Activated naive CD4-positive, alpha-beta T cell treated with anti-CD3 and anti-CD28 coated beads, Interleukin-2, amount 50 U/mL, for 16 hours (primary cell): Measurements from ENCODE around the gene PTH.

Experiments used
- DNase-seq: peaks from one replicate; pipeline ENCODE4 v3.0.0-alpha.2; 2020

PTH gene

GRCh38 chr11:13495929-13496328, at the start of gene PTH:
TSS of gene PTH (minus strand) at chr11:13495997. CDS start at chr11:13492855, 3,142 bp downstream.
- no peak for DNase-seq

DNA sequence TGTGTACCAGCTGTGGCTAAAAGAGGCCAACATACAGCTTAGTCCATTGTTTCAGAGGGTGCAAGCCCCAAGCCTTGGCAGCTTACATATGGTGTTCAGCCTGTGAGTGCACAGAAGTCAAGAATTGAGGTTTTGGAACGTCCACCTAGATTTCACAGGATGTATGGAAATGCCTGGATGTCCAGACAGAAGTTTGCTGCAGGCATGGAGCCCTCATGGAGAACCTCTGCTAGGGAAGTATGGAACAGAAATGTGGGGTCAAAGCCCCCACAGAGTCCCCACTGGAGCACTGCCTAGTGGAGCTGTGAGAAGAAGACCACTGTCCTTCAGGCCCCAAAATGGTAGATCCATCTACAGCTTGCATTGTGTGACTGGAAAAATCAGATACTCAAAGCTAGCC, 42.2 kb upstream of the PTH start:
- no peak for DNase-seq

DNA sequence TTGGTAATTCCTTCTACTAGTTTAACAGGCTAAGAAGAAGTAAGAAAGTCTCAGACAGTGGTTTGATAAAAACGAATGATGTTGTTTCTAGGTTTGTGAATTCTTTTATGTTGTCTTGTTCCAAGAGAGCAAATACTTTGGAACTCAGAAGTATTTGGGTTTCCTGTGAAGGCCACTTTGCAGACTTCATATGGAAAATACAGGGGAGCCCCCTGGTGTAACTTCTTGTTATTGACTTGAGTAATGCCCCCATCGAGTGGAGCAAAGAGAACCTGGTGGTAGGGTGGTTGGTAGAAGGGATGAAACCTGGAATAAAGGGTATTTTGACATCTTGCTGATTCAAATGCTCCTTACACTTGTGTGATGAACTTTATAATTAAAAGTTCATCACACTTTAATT, 40.0 kb upstream of the PTH start:
- no peak for DNase-seq

DNA sequence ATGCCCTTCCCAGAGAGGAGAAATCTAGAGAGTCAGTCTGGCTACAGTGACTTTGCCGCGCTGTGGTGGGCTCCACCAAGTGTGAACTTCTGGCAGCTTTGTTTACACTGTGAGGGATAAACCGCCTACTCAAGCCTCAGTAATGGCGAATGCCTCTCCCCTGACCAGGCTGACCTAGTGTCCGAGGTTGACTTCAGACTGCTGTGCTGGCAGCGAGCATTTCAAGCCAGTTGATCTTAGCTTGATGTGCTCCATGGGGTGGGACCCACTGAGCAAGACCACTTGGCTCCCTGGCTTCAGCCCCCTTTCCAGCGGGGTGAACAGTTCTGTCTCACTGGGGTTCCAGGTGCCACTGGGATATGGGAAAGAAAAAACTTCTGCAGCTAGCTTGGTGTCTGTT, 38.6 kb upstream of the PTH start:
- no peak for DNase-seq

- DNase-seq = no peak
These were observed 29.5 kb upstream of the PTH start for GRCh38 chr11:13525257-13525656.

DNA sequence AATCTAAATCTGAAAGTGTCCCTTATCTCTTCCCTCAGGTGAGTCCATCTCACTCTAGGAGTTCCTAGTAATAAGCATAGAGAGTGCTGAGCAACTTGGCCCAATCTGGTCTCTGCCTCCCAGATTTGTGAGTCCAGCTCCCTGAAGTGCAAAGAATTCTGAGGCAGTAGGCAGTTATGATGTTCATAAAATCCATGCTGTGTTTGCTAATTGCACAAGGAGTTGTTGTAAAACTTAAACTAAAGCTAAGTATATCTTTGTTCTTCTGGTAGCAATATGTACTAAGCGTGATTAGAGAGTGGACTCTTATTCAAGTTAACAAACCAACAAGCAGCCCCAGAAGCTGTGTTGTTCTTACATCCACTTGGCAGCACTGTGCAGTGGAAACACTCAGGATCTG, 7.6 kb upstream of the PTH start:
- no peak for DNase-seq

DNA sequence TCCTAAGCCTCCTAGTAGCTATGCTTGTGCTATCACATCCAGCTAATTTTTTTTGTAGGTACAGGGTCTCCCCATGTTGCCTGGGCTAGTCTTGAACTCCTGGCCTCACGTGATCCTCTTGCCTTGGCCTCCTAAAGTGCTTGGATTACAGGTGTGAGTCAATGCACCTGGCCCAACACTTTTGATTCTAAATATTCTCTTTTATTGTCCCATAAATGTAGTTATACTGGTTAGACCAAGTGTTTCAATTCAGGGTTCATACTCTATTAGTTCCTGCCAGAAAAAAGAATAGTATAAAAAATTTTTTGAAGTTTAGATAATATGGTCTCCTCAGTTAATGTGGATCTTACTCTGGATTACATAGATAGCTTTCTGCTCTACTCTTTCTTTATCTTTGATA, 6.7 kb upstream of the PTH start:
- no peak for DNase-seq

DNA sequence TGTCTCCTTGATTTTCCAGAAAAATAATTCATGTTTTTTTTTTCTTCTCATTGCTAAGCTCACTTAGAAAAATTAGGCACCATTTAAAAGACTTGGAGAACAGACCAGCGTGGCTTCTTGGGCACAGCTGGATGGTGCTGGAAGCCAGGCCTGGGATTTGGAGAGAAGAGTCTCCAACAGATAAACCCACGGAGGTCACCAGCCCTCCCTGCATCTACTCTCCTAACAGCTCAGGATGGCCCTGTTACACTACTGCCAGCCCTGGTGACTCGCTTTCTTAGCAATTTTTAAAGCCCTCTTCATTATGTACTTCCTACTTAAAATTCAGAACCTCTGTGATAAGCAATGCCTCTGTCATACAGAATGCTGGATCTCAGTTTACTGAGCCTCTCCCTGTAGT, 1.7 kb downstream of the PTH start:
- no peak for DNase-seq

GRCh38 chr11:13487661-13488030, 8.2 kb downstream of the PTH start:
- no peak for DNase-seq

GRCh38 chr11:13486926-13487660, 8.7 kb downstream of the PTH start:
- peak; percentile 61 for DNase-seq

- no peak for DNase-seq
These were observed 15.6 kb downstream of the PTH start for GRCh38 chr11:13480198-13480597.

- no peak for DNase-seq
These were observed 16.1 kb downstream of the PTH start for GRCh38 chr11:13479688-13480087.

DNA sequence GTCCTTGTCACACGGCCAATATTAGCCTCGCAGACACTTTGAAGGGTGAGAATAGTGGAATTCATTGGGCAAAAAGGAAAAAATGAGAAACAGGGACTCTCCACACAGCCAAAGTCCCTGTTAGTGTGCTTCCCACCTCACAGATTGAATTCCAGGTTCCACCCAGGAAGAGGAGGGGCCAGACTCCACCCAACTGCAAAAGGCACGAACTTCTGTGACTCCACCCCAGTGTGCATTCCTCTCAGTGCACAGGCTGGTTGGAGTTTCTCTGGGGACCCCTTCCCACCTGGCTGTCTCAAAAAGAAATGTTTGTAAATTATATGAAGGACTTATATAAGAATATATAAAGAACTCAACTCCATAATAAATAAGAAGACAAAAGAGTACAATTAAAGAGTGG, 20.7 kb downstream of the PTH start:
- DNase-seq = no peak

DNA sequence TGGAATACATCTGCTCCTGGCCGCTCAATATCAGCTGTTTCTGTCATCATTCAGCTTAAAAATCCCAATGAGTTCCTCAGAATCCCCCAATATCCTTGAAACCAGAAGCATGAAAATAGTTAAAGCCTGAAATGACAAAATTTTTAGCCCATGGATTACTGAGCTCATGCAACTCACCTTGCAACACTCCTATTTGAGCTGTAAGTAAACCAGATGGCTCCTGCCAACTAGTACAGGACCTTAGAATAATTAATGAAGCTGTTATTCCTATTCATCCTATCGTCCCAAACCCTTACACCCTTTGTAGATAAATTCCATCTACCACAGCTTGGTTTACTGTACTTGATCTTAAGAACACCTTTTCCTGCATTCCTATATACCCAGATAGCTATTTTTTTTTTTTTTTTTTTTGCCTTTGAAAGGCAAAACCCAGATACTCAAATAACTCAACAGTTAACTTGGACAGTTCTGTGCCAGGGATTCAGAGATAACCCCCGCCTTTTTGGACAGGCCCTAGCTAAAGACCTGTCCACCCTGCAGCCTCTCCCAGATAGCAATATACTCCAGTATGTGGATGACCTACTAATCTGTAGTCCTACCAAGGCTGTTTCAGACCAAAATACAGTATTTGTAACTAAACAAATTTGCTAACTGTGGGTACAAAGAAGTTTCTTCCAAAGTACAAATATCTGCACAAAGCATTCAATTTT, 22.6 kb downstream of the PTH start:
- DNase-seq = no peak

DNA sequence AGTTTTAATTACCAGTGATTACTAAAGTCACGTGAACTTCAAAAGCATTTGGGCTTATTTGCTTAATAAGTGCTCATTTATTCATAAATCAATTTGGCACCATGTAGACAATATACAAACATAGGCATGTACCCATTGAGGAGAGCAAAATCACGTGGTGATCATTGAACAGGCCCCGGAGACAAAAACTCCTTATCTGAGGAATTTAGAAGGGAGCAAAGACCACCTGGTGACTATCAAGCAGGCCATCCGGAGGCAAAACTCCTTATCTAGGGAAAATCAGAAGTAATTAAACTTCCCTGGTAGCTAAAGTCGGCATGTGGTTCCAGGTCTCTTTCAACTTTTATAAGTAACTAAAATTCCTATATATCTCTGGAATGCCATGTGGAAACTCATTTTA, 27.0 kb downstream of the PTH start:
- DNase-seq = no peak

- no peak for DNase-seq
These were observed 29.9 kb downstream of the PTH start for GRCh38 chr11:13465909-13466371.

DNA sequence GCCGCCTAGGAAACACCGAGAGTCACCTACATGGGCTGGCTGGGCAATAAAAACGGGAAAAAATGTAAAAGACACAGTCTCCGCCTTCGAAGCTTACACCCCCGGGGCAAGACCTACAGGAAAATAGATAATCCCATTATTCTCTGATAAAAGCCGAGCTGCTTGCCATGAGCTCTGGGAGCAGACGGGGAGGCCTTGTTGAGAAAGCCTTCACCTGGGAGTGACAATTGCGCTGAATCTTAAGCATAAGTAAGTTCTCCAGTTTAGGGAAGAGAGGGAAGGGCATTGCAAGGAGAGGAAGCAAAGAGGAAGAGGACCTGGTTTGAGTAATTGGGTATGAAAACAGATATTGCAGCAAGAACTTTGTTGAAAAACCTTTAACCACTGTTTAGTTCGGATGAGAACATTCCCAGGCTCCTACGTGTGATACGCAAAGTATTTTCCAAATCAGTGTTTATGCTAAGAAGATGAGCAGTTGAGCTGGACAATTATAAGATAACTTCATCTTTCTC, 32.0 kb downstream of the PTH start:
- DNase-seq = no peak

GRCh38 chr11:13462901-13463778, 32.7 kb downstream of the PTH start, which contains the start of gene BTBD10:
TSS of gene BTBD10 (minus strand) at chr11:13463222. CDS start at chr11:13445124, 18,098 bp downstream.
- DNase-seq = peak; percentile 93

DNA sequence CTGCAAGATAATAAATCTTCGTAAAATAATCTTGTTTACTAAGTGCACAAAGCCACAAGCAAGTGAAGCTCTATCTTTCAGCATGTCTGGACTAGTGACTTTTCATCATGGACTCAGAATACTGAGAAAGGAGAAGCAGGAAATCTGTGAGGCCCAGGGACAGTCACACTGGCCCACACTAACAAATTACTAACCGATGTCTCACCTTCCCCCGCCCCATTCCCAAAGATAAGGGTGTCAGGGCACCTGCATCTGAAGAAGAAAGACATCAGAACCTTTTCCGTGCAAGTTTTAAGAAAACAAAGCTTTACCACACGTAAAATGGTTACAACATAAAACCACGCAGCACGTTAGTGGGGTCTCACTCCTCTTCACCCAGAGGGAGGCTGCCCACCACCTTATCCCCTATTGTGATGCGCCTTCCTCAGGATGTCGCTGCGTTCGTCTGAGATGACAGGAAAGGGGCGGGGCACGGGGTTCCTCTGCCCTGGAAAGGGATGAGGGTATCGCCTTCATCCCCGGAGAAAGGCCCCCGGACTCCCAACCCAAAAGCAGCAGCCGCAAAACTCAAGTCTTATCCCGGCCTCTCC, 33.4 kb downstream of the PTH start:
- peak; percentile 49 for DNase-seq

DNA sequence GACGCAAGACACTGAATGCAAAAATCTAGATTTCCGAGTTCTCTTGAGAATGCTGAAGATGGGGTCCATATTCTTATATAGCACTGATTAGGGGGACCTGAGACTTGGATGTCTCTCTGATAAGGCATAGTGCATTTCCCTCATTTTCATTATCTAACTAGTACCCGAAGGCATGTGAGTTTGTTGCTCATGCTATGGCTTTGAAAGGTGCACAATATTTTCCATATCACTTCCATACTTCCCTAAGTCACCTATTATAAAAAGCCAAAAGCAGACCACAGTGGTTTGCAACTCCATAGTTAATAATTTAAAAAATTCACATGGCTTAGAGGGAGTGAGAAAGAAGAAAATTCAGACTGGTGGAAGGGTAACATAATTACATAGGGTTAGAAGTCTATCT, 34.5 kb downstream of the PTH start:
- DNase-seq = no peak

- no peak for DNase-seq
These were observed 44.9 kb downstream of the PTH start for GRCh38 chr11:13450832-13451397.

DNA sequence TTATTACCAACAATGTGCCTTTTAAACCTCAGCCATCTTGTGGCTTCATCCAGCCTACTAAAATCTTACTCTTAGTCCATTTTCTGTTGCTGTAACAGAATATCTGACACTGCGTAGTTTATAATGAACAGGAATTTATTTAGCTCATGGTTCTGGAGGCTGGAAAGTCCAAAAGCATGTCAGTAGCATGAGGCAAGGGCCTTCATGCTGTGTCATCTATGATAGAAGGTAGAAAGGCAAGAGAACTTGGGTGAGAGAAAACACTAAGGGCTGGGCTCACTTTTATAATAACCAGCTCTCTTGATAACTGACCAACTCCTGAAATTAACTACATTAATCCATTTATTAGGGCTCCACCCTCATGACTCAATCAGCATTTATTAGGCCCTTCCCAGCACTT, 46.3 kb downstream of the PTH start:
- DNase-seq = no peak

DNA sequence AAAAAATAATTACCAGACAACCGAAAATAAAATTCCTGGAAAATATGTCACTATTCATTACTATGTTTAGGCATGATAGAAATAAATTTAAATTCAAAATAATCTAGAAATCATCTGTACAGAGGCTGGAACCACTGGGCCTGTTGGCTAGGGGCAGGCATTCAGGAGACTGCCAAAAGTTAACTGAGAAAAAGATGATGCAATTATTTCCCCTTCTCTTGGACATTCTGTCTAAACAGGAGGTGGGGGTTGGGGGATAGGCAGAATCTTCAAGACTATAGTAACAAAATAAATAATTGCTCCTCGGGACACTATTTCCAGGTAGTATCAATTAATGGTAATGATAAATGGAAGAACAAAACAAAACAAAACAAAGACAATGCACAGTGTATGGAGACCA, 46.9 kb downstream of the PTH start:
- no peak for DNase-seq
